Activated effector memory CD4-positive, alpha-beta T cell treated with anti-CD3 and anti-CD28 coated beads, Interleukin-2, amount 50 U/mL, for 16 hours (primary cell): Measurements from ENCODE around the gene ZNF865.

Experiments
- DNase-seq: peaks from one replicate; pipeline ENCODE4 v3.0.0-alpha.2; 2020

The ZNF865 gene

DNA sequence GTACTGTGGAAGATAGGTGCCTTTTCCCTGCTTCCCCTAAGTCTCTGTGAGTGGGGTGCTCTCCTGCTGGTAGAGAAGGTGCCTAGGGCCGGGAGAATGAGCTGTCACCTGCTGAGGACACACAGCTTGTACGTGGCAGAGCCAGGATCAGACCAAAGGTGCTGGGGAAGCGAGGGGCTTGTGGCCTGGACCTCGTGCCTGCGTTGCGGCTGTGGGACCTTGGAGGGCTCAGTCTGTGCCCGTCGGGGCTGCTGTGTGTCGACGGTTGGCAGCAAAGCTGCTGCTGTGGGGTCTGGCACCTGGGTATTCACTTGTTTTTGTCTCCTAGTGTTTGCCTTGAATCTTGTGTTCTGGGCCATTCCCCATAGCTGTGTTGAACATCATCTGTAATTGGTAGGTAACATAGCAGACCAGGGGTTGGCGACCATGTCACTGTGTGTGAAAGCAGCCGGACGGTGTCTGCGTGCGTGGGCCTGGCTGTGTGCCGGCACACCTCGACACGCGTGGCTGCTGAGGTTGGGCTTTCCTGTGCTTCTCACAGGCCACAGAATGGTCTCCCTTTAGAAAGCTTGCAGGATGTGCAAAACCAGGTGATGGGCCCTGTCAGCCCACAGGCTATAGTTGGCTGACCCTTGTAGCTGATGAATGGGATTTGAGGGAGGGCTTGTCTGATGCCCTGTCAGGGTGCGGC, 58.5 kb downstream of the ZNF865 start:
- DNase-seq: no peak

DNA sequence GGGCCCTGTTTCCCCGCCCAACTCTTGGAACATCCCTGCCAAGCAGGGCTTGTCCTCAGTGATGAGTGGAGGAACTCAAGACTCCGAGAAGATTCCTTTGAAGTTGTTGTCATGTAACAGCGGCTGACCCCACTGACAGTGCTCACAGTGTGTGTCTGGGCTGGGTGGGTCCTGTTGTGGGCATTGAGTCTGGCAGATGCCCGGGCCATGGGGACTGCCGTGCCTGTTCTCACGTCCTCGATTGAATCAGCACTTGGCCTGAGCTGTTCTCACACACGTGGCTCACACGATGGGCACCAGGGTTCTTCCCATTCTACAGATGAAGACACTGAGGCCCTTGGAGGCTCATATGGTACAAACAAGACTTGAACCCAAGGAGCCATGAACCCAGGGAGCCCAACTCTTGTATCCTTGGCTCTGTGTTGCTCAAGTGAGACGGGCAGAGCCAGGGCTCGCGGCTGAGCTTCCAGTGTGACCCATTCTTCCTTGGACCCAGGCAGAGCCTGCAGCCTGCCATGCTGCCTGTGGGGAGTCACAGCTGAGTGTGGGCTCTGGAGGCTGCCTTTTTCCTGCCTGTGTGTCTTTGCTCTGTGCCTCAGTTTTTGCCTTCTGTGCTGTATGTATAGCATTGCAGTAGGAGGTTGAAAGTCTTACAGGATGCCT, 61.0 kb downstream of the ZNF865 start:
- no peak for DNase-seq
